ENCODE results near the gene PSMD5. TPM values are rescaled to one million over a fixed set of nuclear protein-coding genes. Genes with fewer than 3 reads are reported as not detected.

PSMD5 gene
- polyA plus RNA-seq, 1 donor (not counting 4 experiments of a cell fraction or from before 2014, with no cell fraction given), result 55.2 TPM

GRCh38 chr9:120857481-120857880 is 14.8 kb upstream of the PSMD5 start:
- Histone ChIP-seq H3K4me3 (ENCODE audit: control insufficient read depth in 2 of 3, extremely low read depth in 1 of 3, insufficient read depth in 2 of 3, low read depth in 1 of 3, low read length in 3 of 3) (no peak overlapping the region), H3K9me3 (ENCODE audit: control insufficient read depth, low read depth, low read length) (no peaks in the 10 kb centered on the region), H3K4me1 (ENCODE audit: control insufficient read depth, extremely low read depth, insufficient read depth, low read length) (no peaks in the 10 kb centered on the region), H3K4me2 (ENCODE audit: control insufficient read depth, extremely low read depth, insufficient read depth, low read depth, low read length) (no peak overlapping the region), H3K79me2 (ENCODE audit: control insufficient read depth, insufficient read depth, low read length) (no peaks in the 10 kb centered on the region), H3K9me1 (ENCODE audit: control insufficient read depth, extremely low read depth, insufficient read depth, low read length) (no peaks in the 10 kb centered on the region), H3K27ac (ENCODE audit: control insufficient read depth, insufficient read depth, low read length) (no peak overlapping the region), H3K36me3 (ENCODE audit: control insufficient read depth in 2 of 2, extremely low read depth in 1 of 2, insufficient read depth in 2 of 2, low read length in 2 of 2) (peaks cover 5 to 21% of the 10 kb centered on the region in 2 experiments), H3K27me3 (ENCODE audit: control insufficient read depth, extremely low read depth, insufficient read depth, low read length) (no peaks in the 10 kb centered on the region), H2AFZ (ENCODE audit: control insufficient read depth, low read length) (no peak overlapping the region), H4K20me1 (ENCODE audit: control insufficient read depth, extremely low read depth, insufficient read depth, low read length) (no peaks in the 10 kb centered on the region), H3K9ac (ENCODE audit: control insufficient read depth, extremely low read depth, insufficient read depth, low read length) (no peak overlapping the region)
- dilution Hi-C loops (cut with MboI; ENCODE audit: extremely low pct_ligation_motif_present, low sequenced_read_pairs), result no loop called here
- TF ChIP-seq EZH2 (IDR thresholded peaks at IDR 0.05; ENCODE audit: low read length) (no peak), CTCF (optimal IDR thresholded peaks at IDR 0.05 in 1 of 3, IDR thresholded peaks at IDR 0.05 in 1 of 3, conservative IDR thresholded peaks at IDR 0.05 in 1 of 3; ENCODE audit: extremely low read depth in 1 of 3, insufficient read depth in 2 of 3, low read length in 3 of 3) (no peak)
- no peak for FAIRE-seq
- no peak for DNase-seq (ENCODE audit: low read depth, low spot score)

GRCh38 chr9:120856700-120857099 is 14.0 kb upstream of the PSMD5 start:
- Histone ChIP-seq H3K9me3 (ENCODE audit: control insufficient read depth, low read depth, low read length) (no peaks in the 10 kb centered on the region), H3K27ac (ENCODE audit: control insufficient read depth, insufficient read depth, low read length) (no peak overlapping the region), H3K27me3 (ENCODE audit: control insufficient read depth, extremely low read depth, insufficient read depth, low read length) (no peaks in the 10 kb centered on the region), H4K20me1 (ENCODE audit: control insufficient read depth, extremely low read depth, insufficient read depth, low read length) (no peaks in the 10 kb centered on the region), H3K79me2 (ENCODE audit: control insufficient read depth, insufficient read depth, low read length) (no peaks in the 10 kb centered on the region), H3K4me3 (ENCODE audit: control insufficient read depth in 2 of 3, extremely low read depth in 1 of 3, insufficient read depth in 2 of 3, low read depth in 1 of 3, low read length in 3 of 3) (no peak overlapping the region), H2AFZ (ENCODE audit: control insufficient read depth, low read length) (no peak overlapping the region), H3K4me2 (ENCODE audit: control insufficient read depth, extremely low read depth, insufficient read depth, low read depth, low read length) (no peak overlapping the region), H3K9me1 (ENCODE audit: control insufficient read depth, extremely low read depth, insufficient read depth, low read length) (no peaks in the 10 kb centered on the region), H3K9ac (ENCODE audit: control insufficient read depth, extremely low read depth, insufficient read depth, low read length) (no peak overlapping the region), H3K4me1 (ENCODE audit: control insufficient read depth, extremely low read depth, insufficient read depth, low read length) (no peaks in the 10 kb centered on the region), H3K36me3 (ENCODE audit: control insufficient read depth in 2 of 2, extremely low read depth in 1 of 2, insufficient read depth in 2 of 2, low read length in 2 of 2) (peaks cover 2 to 21% of the 10 kb centered on the region in 2 experiments)
- dilution Hi-C loops (cut with MboI; ENCODE audit: extremely low pct_ligation_motif_present, low sequenced_read_pairs), result no loop called here
- FAIRE-seq (no peak), DNase-seq (ENCODE audit: low read depth, low spot score) (no peak)
- no peak for TF ChIP-seq CTCF (optimal IDR thresholded peaks at IDR 0.05 in 1 of 3, IDR thresholded peaks at IDR 0.05 in 1 of 3, conservative IDR thresholded peaks at IDR 0.05 in 1 of 3; ENCODE audit: extremely low read depth in 1 of 3, insufficient read depth in 2 of 3, low read length in 3 of 3)
- no peak for TF ChIP-seq EZH2 (IDR thresholded peaks at IDR 0.05; ENCODE audit: low read length)
